ENCODE measurements around the gene GNA12.
"Not testable (repeated sequence)": the region's sequence is repeated elsewhere in the genome, so short reads cannot be mapped to it uniquely, and the experiment has no call there.

Gene GNA12

DNA sequence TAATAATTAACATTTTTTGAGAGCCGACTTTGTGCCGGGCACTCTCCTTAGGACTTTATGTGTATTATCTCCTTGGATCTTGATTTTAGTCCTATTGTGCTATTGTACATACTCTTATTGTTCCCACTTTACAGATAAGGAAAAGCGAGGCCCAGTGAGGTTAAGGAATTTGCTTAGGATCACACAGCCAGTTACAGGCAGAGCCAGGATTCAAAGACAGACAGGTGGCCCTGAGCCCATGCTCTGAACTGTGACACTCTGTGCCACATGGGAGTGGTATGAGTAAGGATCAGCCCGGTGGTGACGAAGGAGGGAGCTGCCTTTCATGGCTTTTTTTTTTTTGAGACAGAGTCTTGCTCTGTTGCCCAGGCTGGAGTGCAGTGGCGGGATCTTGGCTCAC, 15.8 kb upstream of the GNA12 start:
- peak overlapping the region; percentile 41 for H3K27ac ChIP-seq
- no peak for TF ChIP-seq ZFX (IDR thresholded peaks at IDR 0.05)
- TF ChIP-seq, protein P1, sequence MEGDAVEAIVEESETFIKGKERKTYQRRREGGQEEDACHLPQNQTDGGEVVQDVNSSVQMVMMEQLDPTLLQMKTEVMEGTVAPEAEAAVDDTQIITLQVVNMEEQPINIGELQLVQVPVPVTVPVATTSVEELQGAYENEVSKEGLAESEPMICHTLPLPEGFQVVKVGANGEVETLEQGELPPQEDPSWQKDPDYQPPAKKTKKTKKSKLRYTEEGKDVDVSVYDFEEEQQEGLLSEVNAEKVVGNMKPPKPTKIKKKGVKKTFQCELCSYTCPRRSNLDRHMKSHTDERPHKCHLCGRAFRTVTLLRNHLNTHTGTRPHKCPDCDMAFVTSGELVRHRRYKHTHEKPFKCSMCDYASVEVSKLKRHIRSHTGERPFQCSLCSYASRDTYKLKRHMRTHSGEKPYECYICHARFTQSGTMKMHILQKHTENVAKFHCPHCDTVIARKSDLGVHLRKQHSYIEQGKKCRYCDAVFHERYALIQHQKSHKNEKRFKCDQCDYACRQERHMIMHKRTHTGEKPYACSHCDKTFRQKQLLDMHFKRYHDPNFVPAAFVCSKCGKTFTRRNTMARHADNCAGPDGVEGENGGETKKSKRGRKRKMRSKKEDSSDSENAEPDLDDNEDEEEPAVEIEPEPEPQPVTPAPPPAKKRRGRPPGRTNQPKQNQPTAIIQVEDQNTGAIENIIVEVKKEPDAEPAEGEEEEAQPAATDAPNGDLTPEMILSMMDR (conservative IDR thresholded peaks at IDR 0.05): no peak

DNA sequence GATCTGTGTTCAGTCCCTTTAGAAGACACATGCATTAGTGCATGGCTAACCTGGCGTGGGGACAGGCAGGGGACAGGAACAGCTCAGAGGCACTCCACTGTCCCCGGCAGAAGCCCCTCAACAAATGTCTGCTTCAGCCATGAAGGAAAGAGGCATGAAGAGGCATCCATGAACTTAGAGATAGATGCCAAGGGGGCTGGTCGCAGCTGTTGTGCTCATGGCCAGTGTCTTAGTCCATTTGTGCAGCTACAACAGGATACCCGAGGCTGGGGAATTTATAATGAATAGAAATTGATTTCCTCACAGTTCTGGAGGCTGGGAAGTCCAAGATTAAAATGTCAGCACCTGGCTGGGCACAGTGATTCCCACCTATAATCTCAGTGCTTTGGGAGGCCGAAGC, 14.5 kb upstream of the GNA12 start:
- TF ChIP-seq, protein P1 (conservative IDR thresholded peaks at IDR 0.05): no peak
- no peak for TF ChIP-seq ZFX (IDR thresholded peaks at IDR 0.05)
- no peak overlapping the region for H3K27ac ChIP-seq

DNA sequence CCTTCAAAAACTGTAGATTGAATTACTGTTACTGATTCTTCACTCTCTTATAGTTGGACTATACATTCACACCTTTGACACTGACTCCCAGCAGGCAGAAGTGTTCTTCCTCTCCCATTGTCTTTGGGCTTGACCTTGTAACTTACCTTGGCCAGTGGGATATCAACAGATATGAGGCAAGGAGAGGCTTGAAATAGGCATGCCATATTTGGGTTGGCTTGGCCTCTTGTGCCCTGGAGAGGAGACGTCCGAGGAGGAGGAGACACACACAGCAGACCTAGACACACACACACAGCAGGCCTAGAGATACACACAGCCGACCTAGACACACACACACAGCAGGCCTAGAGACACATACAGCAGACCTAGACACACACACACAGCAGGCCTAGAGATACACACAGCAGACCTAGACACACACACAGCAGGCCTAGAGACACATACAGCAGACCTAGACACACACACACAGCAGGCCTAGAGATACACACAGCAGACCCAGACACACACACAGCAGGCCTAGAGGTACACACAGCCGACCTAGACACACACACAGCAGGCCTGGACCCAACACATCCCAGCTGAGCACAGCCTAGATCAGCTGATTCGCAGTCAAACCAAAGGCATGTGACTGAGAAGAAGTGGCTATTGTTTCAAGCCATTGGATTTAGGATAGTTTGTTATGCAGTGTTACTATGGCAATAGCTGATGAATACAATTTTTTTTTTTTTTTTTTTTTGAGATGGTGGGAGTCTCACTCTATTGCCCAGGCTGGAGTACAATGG, 12.5 kb upstream of the GNA12 start:
- TF ChIP-seq, protein P1 (conservative IDR thresholded peaks at IDR 0.05): no peak
- no peak for TF ChIP-seq ZFX (IDR thresholded peaks at IDR 0.05)
- H3K27ac ChIP-seq: no peak overlapping the region

DNA sequence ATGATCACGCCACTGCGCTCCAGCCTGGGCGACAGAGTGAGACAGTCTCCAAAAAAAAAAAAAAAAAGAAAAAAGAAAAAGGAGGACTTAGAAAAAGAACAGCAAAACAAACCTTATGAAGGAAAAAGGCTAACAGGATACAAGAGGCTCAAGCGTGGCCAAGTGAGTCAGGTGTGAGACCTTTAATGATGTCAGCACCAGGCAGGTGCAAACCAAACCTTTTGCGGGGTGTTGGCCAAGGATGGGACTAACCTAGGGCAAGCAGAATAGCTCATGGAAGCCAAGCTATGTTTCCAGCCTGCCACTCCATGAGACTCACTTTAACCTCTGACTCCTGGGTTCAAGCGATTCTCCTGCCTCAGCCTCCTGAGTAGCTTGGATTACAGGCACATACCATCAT, 11.3 kb upstream of the GNA12 start:
- TF ChIP-seq ZFX (IDR thresholded peaks at IDR 0.05): no peak
- TF ChIP-seq, protein P1 (conservative IDR thresholded peaks at IDR 0.05): no peak
- H3K27ac ChIP-seq: no peak overlapping the region

DNA sequence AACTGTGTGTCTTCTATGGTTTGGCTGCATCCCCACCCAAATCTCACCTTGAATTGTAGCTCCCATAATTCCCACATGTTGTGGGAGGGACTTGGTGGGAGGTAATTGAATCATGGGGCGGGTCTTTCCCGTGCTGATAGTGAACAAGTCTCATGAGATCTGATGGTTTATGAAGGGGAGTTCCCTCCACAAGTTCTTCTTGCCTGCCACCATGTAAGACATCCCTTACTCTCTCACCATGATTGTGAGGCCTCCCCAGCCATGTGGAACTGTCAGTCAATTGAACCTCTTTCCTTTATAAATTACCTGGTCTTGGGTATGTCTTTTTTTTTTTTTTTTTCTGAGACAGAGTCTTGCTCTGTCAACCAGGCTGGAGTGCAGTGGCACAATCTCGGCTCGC, 9.4 kb upstream of the GNA12 start:
- H3K27ac ChIP-seq: not testable (repeated sequence)

DNA sequence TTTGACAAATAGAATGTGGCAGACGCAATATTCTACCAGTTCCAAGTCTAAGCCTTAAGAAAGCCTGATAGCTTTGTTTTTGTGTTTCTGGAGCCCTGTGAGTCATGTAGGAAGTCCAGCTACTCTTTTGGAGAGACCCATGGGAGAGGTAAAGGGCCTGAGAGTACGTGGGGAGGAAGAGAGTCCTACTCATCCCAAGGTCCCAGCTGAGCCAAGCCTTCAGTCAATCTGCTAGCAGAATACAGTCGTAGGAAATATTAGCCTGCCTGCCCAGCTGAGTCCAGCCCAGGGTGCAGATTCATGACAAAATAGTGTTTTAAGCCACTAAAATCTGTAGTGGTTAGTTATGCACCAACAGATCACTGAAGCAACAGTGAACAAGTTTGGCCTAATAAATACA, 9.0 kb upstream of the GNA12 start:
- no peak overlapping the region for H3K27ac ChIP-seq
- TF ChIP-seq, protein P1 (conservative IDR thresholded peaks at IDR 0.05): no peak
- TF ChIP-seq ZFX (IDR thresholded peaks at IDR 0.05): no peak

DNA sequence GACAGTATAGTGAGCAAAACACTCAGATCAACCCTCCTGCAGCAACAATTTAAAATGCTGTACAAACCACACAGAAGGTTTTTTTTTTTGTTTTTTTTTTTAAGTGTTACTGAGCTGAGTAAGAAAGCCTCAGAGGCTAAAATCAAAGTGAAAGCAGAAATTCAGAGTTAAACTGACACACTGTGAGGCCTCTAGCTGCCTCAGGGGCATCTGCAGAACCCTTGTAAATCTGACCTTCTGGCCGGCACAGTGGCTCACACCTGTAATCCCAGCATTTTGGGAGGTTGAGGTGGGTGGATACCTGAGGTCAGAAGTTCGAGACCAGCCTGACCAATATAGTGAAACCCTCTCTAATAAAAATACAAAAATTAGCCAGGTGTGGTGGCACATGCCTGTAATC, 7.4 kb upstream of the GNA12 start:
- no peak for TF ChIP-seq ZFX (IDR thresholded peaks at IDR 0.05)
- TF ChIP-seq, protein P1 (conservative IDR thresholded peaks at IDR 0.05): no peak
- no peak overlapping the region for H3K27ac ChIP-seq
